Kidney epithelial cell (primary cell): ENCODE measurements around the gene SKAP1. TPM values are rescaled to one million over a fixed set of nuclear protein-coding genes. Genes with fewer than 3 reads are reported as not detected.

ENCODE experiments used
- DNase-seq: peaks from one replicate; pipeline ENCODE4 v3.0.0-alpha.2; 2010; ENCODE audit warnings: low read depth
- H3K27me3 ChIP-seq: 2 replicates; pipeline ENCODE4 v1.6.0; 2011; ENCODE audit warnings: low read length; ENCODE audit not compliant: control insufficient read depth, insufficient read depth
- H3K36me3 ChIP-seq: 2 replicates; pipeline ENCODE4 v1.5.1; 2011; ENCODE audit warnings: low read length; ENCODE audit not compliant: control insufficient read depth, insufficient read depth
- H3K4me3 ChIP-seq: 2 replicates; pipeline ENCODE4 v1.5.1; 2011; ENCODE audit warnings: low read depth, mild to moderate bottlenecking, control low read depth, low read length
- total RNA-seq: library from RNA; depleted of rRNA; stranded (reverse); fragments of >200 nt; gene quantifications from 2 replicates; pipeline ENCODE4 v1.2.3, GENCODE V29; 2015
- TF ChIP-seq, protein P1 (sequence below): IDR thresholded peaks from 2 replicates; pipeline ENCODE4 v1.5.1; 2011; ENCODE audit warnings: mild to moderate bottlenecking, moderate library complexity, low read length, control low read depth, inconsistent platforms; ENCODE audit not compliant: insufficient read depth, poor library complexity, severe bottlenecking

The SKAP1 gene
- total RNA-seq, 1 donor from 2014 or later: 5.6 TPM

DNA sequence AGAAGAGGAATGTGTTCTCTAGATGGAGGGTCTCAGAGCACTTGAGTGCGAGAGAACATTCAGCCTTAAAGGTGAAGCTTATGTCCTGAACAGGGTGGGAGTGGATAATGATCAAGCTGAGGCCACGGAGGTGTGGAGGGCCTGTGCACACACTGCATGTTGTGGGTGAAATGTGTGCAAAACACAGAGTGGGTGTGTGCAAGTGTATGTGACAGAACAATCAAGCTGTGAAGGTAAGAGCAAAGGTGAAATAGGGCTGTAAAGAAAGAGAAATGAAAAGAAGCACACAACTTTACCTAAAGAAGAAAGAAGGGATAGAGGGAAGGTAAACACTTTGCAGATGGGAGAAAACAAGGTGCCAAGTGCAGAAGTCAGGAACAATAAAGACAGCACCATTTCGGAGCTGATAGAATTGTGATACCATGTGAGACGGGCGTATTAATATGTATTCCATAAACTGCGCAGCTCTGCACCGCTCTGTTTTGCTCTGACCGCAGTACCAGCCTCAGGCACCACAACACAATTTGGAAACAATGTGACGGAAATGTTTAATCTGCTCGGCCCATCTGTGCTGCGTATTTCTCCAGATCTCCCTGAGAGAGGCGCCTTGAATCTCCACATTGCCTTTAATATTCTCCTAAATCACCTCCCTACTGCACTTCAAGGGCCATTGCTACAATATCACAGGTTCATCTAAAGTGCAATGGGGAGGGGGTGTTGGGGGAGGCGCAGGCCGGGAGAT, 281.8 kb downstream of the SKAP1 start:
- Histone ChIP-seq H3K36me3 (no peaks in the 10 kb centered on the region), H3K27me3 (peaks cover 13% of the 10 kb centered on the region), H3K4me3 (no peak overlapping the region)
- no peak for DNase-seq
- TF ChIP-seq, protein P1, sequence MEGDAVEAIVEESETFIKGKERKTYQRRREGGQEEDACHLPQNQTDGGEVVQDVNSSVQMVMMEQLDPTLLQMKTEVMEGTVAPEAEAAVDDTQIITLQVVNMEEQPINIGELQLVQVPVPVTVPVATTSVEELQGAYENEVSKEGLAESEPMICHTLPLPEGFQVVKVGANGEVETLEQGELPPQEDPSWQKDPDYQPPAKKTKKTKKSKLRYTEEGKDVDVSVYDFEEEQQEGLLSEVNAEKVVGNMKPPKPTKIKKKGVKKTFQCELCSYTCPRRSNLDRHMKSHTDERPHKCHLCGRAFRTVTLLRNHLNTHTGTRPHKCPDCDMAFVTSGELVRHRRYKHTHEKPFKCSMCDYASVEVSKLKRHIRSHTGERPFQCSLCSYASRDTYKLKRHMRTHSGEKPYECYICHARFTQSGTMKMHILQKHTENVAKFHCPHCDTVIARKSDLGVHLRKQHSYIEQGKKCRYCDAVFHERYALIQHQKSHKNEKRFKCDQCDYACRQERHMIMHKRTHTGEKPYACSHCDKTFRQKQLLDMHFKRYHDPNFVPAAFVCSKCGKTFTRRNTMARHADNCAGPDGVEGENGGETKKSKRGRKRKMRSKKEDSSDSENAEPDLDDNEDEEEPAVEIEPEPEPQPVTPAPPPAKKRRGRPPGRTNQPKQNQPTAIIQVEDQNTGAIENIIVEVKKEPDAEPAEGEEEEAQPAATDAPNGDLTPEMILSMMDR: no peak

DNA sequence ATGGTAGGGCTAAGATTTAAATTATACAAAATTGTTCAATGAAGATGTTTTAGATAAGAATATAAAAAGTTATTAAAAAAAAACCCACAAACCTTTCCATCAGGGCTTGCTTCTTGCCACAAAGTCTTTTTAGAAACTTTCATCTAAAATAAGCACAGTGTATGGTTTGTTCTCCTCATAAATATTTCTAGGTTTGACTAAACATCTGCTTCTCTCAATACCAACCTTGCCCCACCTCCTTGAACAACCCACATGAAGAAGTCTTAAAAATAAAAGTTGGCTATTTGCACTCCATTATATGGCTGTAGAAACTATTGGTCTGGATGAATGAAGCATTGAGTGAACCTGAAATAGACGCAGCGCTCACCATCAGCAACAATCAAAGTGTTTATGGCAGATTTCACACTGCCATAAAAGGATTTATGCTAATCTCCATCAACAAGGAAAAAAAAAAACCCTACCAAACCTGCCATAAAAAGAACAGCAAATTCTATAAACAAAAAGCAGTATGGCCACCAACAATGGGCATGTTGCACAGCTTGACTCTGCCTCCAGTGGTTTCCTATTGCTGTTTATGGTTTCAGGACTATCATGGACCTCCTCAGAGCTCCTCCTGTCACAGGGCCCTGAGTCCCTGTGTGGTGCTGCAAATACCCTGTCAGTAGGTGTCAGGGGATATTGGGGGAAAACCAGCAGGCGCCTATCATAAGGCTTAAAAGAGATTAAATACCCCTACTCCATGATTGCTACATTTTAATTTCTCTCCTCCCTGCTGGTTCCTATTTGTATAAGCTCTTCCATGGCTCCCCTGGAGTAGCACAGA, 284.8 kb downstream of the SKAP1 start:
- no peak overlapping the region for H3K4me3 ChIP-seq
- no peak for DNase-seq
- TF ChIP-seq, protein P1: no peak
- no peaks in the 10 kb centered on the region for H3K36me3 ChIP-seq
- H3K27me3 ChIP-seq: peaks cover 8% of the 10 kb centered on the region

DNA sequence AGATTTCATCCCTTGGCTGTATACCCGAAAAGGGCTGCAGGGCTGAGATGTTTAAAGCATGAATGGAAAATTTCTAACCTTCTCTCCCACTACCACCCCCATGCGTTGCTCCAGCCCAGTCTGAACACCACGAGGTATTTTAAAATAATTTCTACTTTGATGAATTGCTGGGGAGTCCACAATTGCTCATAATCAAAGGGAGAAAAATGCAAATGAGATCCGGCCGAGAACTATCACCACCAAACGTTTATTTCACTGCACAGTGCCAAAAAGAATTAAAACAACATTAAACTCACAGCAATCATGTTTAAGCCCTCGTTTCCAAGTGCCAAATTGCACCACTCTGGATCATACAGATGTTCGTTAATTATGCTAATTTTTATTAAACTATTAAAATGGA, 285.8 kb downstream of the SKAP1 start:
- H3K4me3 ChIP-seq: no peak overlapping the region
- no peak for DNase-seq
- no peaks in the 10 kb centered on the region for H3K36me3 ChIP-seq
- TF ChIP-seq, protein P1: no peak
- H3K27me3 ChIP-seq: peaks cover 6% of the 10 kb centered on the region

DNA sequence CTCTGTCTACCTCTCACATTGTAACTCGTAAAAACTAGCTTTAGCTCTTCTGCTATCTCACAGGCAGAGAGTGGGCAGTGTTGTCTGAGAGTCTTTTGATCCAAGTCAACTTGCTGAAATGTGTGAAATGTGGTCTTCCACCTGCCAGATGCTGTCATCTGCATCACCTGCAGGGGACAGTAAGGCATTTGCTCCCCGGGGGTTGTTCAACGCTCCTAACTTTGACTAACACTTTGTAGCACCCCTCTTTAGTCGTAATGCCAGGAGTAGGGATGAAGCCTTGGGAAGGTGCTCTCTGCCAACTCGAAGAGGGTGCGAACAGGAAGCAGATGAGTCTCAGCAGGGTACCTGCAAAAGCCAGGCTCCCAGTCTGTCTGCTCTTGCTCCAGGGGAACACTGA, 286.4 kb downstream of the SKAP1 start:
- Histone ChIP-seq H3K27me3 (peaks cover 6% of the 10 kb centered on the region), H3K4me3 (no peak overlapping the region), H3K36me3 (no peaks in the 10 kb centered on the region)
- TF ChIP-seq, protein P1: no peak
- no peak for DNase-seq

DNA sequence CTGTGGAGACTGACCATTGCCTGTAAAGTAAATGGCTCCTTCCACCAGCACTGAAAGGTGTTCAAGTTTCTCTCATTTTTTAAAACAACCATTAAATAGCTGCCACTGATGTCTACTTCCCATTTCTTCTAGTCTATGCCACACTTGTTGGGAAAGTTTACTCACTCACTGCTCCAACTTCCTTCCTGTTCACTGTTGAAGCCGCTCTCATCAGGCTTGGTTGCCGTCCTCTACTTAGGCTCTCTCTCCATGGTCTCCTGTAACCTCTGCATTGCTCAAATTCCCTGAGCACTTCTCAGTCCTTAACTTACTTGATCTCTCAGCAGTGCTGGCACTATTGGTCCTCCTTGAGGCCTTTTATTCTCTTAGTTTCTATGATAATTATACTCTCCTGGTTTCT, 290.1 kb downstream of the SKAP1 start:
- Histone ChIP-seq H3K27me3 (peaks cover 6% of the 10 kb centered on the region), H3K36me3 (no peaks in the 10 kb centered on the region), H3K4me3 (no peak overlapping the region)
- TF ChIP-seq, protein P1: no peak
- no peak for DNase-seq
